H1 (cell line): ENCODE data around the gene NEGR1. TPM values are rescaled to one million over a fixed set of nuclear protein-coding genes. Genes with fewer than 3 reads are reported as not detected.

ENCODE experiments used
- CBX8 ChIP-seq: fragments of 300-800, 300-1000 bp; sonication (generic); IDR thresholded peaks from 2 replicates; pipeline ENCODE4 v1.7.1; 2016; ENCODE audit warnings: low read depth, low read length, borderline replicate concordance
- CHD7 ChIP-seq: fragments of 300-600 bp; sonication (generic); IDR thresholded peaks from 2 replicates; pipeline ENCODE4 v1.7.1; 2012; ENCODE audit warnings: low read length, moderate library complexity, mild to moderate bottlenecking, inconsistent platforms; ENCODE audit not compliant: insufficient replicate concordance
- CTCF ChIP-seq, 3 experiments: IDR thresholded peaks; 1 replicate in 2 of 3; 2 replicates in 1 of 3; pipeline versions ENCODE4 v1.5.1 to v1.6.1; 2011; ENCODE audit warnings: low read length in 3 of 3, mild to moderate bottlenecking in 3 of 3, inconsistent platforms in 2 of 3, low read depth in 1 of 3, moderate library complexity in 1 of 3; ENCODE audit not compliant: insufficient read depth in 1 of 3; ENCODE audit errors: control extremely low read depth in 1 of 3
- RAD21 ChIP-seq, 2 experiments: IDR thresholded peaks in 1 of 2; conservative IDR thresholded peaks in 1 of 2; 2 replicates each; pipeline ENCODE4 v1.6.1; 2011; ENCODE audit warnings: low read depth in 2 of 2, low read length in 2 of 2, improper control_type of control experiment in 1 of 2, inconsistent platforms in 1 of 2, mild to moderate bottlenecking in 1 of 2, moderate library complexity in 1 of 2
- polyA plus RNA-seq, 7 experiments: library from polyadenylated mRNA; depleted of rRNA in 3 of 7; stranded (reverse) in 5 of 7; unstranded in 2 of 7; fragments of >200 nt in 5 of 7; fragments of 200-250 nt in 2 of 7; gene quantifications; 1 replicate in 5 of 7; 2 replicates in 1 of 7; 4 replicates in 1 of 7; pipeline versions ENCODE4 v1.2.1 to v1.2.3, GENCODE V29; 2011 to 2013; ENCODE audit warnings: missing spikeins in 2 of 7, mixed read lengths in 2 of 7
- total RNA-seq: library from RNA; stranded (reverse); fragmentation: NEBNext Ultra II Directional; extraction: Animal tissue kit (Norgen Biotek cat#: 25700); gene quantifications from 2 replicates; pipeline ENCODE4 v1.2.1, GENCODE V29; 2021

The NEGR1 gene
- total and polyA plus RNA-seq, 2 of the 8 experiments (the other 6 are each of a cell fraction or from before 2014, with no cell fraction given) = 0.71 to 1.3 TPM

- TF ChIP-seq CHD7 (peak; percentile 59), RAD21 (IDR thresholded peaks at IDR 0.05 in 1 of 2, conservative IDR thresholded peaks at IDR 0.05 in 1 of 2; ENCODE audit: low read depth in 2 of 2, low read length in 2 of 2) (peak; percentile 49 to 65), CBX8 (no peak), CTCF (IDR thresholded peaks at IDR 0.05; ENCODE audit: control extremely low read depth in 1 of 3, insufficient read depth in 1 of 3, low read depth in 1 of 3, low read length in 3 of 3) (peak in 2 of 3 experiments; percentile 6 to 59; a peak in 2 of 4 replicates)
Measured at GRCh38 chr1:72186733-72187307, 95.5 kb downstream of the NEGR1 start (continued).
